ENCODE data around the gene CACNG7.

Gene CACNG7

GRCh38 chr19:53873773-53874605 lies 35.1 kb upstream of the CACNG7 start:
- H3K4me3 ChIP-seq (ENCODE audit: low read length), result no peak overlapping the region
- no peak for TF ChIP-seq CTCF (conservative IDR thresholded peaks at IDR 0.05; ENCODE audit: low read depth, low read length)
- DNase-seq (ENCODE audit: low read depth), result no peak

GRCh38 chr19:53874606-53874990 lies 34.5 kb upstream of the CACNG7 start:
- DNase-seq (ENCODE audit: low read depth), result no peak
- TF ChIP-seq CTCF (conservative IDR thresholded peaks at IDR 0.05; ENCODE audit: low read depth, low read length), result no peak
- no peak overlapping the region for H3K4me3 ChIP-seq (ENCODE audit: low read length)

- no peak for DNase-seq (ENCODE audit: low read depth)
- H3K4me3 ChIP-seq (ENCODE audit: low read length), result no peak overlapping the region
- TF ChIP-seq CTCF (conservative IDR thresholded peaks at IDR 0.05; ENCODE audit: low read depth, low read length), result no peak
Observed at GRCh38 chr19:53875602-53876325, 33.3 kb upstream of the CACNG7 start.

- no peak overlapping the region for H3K4me3 ChIP-seq (ENCODE audit: low read length)
- DNase-seq (ENCODE audit: low read depth), result no peak
- TF ChIP-seq CTCF (conservative IDR thresholded peaks at IDR 0.05; ENCODE audit: low read depth, low read length), result no peak
Observed at GRCh38 chr19:53876651-53877224, 32.3 kb upstream of the CACNG7 start.

- H3K4me3 ChIP-seq (ENCODE audit: low read length), result no peak overlapping the region
Observed at GRCh38 chr19:53877361-53877766, 31.7 kb upstream of the CACNG7 start.

GRCh38 chr19:53878776-53879139 lies 30.3 kb upstream of the CACNG7 start:
- H3K4me3 ChIP-seq (ENCODE audit: low read length), result peak overlapping the region; percentile 80
- DNase-seq (ENCODE audit: low read depth), result no peak
- TF ChIP-seq CTCF (conservative IDR thresholded peaks at IDR 0.05; ENCODE audit: low read depth, low read length), result no peak

More at GRCh38 chr19:53877361-53877766, 31.7 kb upstream of the CACNG7 start:
- no peak for TF ChIP-seq CTCF (conservative IDR thresholded peaks at IDR 0.05; ENCODE audit: low read depth, low read length)
- no peak for DNase-seq (ENCODE audit: low read depth)

Data from retinal pigment epithelial cell (primary cell).